ENCODE results near the gene FHOD3.
"Not testable (repeated sequence)": the region's sequence is repeated elsewhere in the genome, so short reads cannot be mapped to it uniquely, and the experiment has no call there.

Gene FHOD3

GRCh38 chr18:36530676-36531405 lies 233.3 kb downstream of the FHOD3 start:
- no peak for DNase-seq

- no peak for DNase-seq
Measured at GRCh38 chr18:36531636-36532035, 234.1 kb downstream of the FHOD3 start.

GRCh38 chr18:36532394-36532793 lies 234.9 kb downstream of the FHOD3 start:
- no peak for DNase-seq

GRCh38 chr18:36532815-36533214 lies 235.3 kb downstream of the FHOD3 start:
- no peak for DNase-seq

GRCh38 chr18:36533446-36534153 lies 236.1 kb downstream of the FHOD3 start:
- no peak for DNase-seq

GRCh38 chr18:36534154-36534688 lies 236.7 kb downstream of the FHOD3 start:
- no peak for DNase-seq

GRCh38 chr18:36535202-36535935 lies 237.9 kb downstream of the FHOD3 start:
- no peak for DNase-seq

- no peak for DNase-seq
Measured at GRCh38 chr18:36536426-36536825, 238.9 kb downstream of the FHOD3 start.

- DNase-seq = no peak
Measured at GRCh38 chr18:36537289-36537688, 239.8 kb downstream of the FHOD3 start.

- no peak for DNase-seq
Measured at GRCh38 chr18:36539674-36540231, 242.2 kb downstream of the FHOD3 start.

GRCh38 chr18:36543030-36543429 lies 245.5 kb downstream of the FHOD3 start:
- DNase-seq = no peak

- DNase-seq = no peak
Measured at GRCh38 chr18:36543991-36544725, 246.6 kb downstream of the FHOD3 start.

GRCh38 chr18:36545821-36546427 lies 248.4 kb downstream of the FHOD3 start:
- no peak for DNase-seq

GRCh38 chr18:36546876-36547275 lies 249.4 kb downstream of the FHOD3 start:
- no peak for DNase-seq

- DNase-seq = no peak
Measured at GRCh38 chr18:36547544-36547943, 250.0 kb downstream of the FHOD3 start.

GRCh38 chr18:36551274-36551673 lies 253.8 kb downstream of the FHOD3 start:
- not testable (repeated sequence) for DNase-seq

- no peak for DNase-seq
Measured at GRCh38 chr18:36558234-36558633, 260.7 kb downstream of the FHOD3 start.

GRCh38 chr18:36559149-36559857 lies 261.8 kb downstream of the FHOD3 start:
- DNase-seq = no peak

GRCh38 chr18:36560187-36560586 lies 262.7 kb downstream of the FHOD3 start:
- DNase-seq = no peak

GRCh38 chr18:36561046-36561445 lies 263.5 kb downstream of the FHOD3 start:
- no peak for DNase-seq

GRCh38 chr18:36564841-36565240 lies 267.3 kb downstream of the FHOD3 start:
- no peak for DNase-seq

All from stimulated activated CD4-positive, alpha-beta T cell treated with anti-CD3 and anti-CD28 coated beads, Interleukin-4, amount 100 ng/mL, for 4 hours (primary cell).